Hematopoietic multipotent progenitor cell treated with erythropoietin and hydrocortisone succinate and interleukin-3 and kit ligand, for 8 days (in vitro differentiated cells): Measurements from ENCODE around the gene TACC2.
A peak's percentile ranks its signal among the peaks of the same experiment; 100 is the strongest.

Experiments
- DNase-seq: peaks from one replicate; pipeline ENCODE4 v3.0.0-alpha.2; 2015

Gene TACC2

DNA sequence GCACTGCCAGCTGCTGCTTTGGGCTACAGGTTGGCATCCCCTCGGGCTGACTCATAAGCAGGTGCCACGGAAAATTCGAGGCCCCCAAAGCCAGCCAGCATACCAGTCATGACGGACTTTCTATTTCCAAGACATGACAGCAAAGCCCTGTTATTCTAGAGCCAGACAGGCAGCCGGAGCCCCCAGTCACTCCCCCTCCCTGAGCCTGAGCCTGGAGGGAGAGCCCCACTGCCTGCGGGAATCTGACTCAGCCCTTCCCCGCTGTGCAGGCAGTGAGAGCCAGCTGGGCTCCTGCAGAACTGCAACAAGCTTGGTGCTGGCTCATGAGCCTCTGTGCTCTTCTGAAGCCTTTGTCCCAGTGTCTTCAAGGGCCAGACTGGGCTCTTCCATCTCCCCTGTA, 297.9 kb downstream of the TACC2 start:
- DNase-seq: no peak

DNA sequence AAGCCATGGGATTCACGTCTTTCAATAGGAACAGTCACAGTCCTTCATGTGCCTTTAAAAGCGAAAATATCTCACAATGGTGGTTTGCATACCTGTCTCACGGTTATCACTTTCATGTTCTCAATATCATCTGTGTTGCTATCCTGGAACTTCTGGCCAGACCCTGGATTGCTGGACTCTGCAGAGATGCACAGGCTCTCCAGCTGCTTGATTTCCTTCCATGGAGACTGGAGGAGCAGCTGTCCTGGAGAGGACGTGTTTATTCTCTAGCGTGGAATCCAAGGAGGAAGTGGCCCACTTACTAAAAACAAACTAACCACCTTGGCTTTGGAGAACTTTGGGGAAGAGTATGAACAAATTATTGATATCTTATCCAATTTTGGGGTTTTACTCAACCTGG, 298.6 kb downstream of the TACC2 start:
- no peak for DNase-seq

GRCh38 chr10:122288262-122288661, 299.3 kb downstream of the TACC2 start:
- no peak for DNase-seq

GRCh38 chr10:122288917-122289316, 300.0 kb downstream of the TACC2 start:
- DNase-seq: no peak

GRCh38 chr10:122290334-122290733, 301.4 kb downstream of the TACC2 start:
- no peak for DNase-seq

GRCh38 chr10:122290833-122291532, 302.0 kb downstream of the TACC2 start:
- no peak for DNase-seq

- DNase-seq: no peak
Observed at GRCh38 chr10:122291739-122292138, 302.8 kb downstream of the TACC2 start.

DNA sequence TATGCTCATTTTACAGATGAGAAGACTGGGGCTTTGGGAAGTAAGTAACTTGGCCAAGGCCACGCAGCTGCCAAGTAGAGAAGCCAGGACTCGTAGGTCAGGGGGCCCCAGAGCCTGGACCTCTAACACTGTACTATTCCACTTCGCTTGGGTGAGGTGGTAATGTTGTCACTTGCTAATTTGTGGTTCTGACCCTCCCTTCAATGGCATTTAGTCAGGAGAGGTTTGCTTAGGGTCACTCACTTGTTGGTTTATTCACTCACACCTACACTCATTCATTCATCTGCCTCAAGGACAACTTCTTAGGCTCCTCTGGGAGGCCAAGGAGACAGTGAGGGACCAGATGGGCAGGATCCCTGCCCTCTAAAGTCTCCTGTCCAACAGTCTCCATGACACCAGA, 303.4 kb downstream of the TACC2 start:
- no peak for DNase-seq

DNA sequence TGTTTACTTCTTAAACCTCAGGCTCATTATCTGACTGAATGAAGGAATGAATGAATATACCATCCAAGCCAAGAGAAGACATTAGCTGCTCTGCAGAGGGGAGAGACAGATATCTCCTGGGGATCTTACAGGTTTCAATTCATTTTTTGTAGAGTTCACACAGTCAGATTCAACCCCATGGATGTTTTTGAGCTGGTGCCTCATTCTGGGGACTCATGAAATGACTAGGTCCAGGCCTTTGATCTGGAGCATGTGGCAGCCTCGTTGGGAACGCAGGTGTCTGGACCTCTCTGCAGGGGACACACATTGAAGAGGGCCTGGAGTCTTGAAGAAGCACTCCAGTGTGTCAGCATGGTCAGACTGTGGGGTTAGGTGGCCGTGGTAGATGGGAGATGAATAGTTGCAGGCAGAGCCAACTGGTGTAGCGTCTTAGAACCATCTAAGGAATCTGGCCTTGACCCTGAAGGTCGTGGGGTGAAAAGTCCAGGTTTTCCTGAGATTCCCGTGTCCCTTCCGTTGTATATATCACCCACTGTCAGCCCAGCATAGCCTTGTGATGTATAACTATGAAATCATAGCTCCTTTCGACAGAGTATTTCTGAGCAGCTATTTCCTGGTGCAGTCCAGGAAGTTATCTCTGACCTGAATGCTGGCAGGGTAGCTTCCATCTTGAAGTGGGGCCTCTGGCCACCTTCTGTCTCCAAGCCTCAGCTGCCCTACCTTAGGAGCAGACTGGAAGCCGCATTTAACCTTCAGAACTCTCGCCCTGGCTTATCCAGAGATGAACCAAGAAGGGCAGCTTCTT, 304.4 kb downstream of the TACC2 start:
- DNase-seq: no peak

- no peak for DNase-seq
Observed at GRCh38 chr10:122293961-122294380, 305.0 kb downstream of the TACC2 start.

GRCh38 chr10:122294511-122295450, 305.8 kb downstream of the TACC2 start:
- no peak for DNase-seq

- DNase-seq: no peak
Observed at GRCh38 chr10:122295451-122295809, 306.5 kb downstream of the TACC2 start.

- no peak for DNase-seq
Observed at GRCh38 chr10:122296363-122297120, 307.6 kb downstream of the TACC2 start.

GRCh38 chr10:122297583-122297982, 308.6 kb downstream of the TACC2 start:
- DNase-seq: no peak

DNA sequence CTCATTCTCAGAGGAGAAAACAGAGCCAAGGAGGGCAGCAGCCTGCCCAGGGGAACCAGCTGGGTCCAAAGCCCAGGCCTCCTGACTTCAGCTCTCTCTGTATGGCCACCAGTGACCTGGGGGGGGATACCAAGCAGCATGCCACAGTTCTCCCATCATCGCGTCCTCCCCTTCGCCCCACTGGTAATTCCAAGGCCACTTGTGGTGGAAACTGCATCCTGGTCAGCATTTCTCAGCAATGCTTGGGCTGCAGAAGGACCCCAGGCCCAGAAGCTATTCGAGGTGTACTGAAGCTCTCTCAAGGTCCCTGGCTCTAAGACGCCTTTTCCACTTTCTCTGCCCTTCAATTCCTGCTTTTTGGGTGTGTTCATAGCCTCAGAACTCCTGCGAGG, 309.2 kb downstream of the TACC2 start:
- no peak for DNase-seq

GRCh38 chr10:122298598-122299301, 309.8 kb downstream of the TACC2 start:
- DNase-seq: peak; percentile 64

- DNase-seq: no peak
Observed at GRCh38 chr10:122299423-122300075, 310.6 kb downstream of the TACC2 start.

- DNase-seq: no peak
Observed at GRCh38 chr10:122301055-122301810, 312.3 kb downstream of the TACC2 start.

DNA sequence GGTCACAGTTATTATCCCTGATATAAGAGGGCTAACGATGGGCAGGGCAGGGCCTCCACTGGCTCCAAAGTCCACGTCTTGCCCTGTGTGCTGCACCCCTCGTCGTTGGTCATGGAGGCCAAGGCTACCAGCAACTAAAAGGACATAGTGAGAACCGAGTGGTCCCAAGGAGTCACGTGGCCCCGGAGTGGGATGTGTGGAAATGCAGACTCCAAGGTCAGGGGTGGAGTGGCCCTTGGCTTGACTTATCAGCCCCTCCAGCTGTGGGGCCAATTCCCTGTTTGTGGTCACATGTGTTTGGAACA, 312.8 kb downstream of the TACC2 start:
- DNase-seq: no peak

DNA sequence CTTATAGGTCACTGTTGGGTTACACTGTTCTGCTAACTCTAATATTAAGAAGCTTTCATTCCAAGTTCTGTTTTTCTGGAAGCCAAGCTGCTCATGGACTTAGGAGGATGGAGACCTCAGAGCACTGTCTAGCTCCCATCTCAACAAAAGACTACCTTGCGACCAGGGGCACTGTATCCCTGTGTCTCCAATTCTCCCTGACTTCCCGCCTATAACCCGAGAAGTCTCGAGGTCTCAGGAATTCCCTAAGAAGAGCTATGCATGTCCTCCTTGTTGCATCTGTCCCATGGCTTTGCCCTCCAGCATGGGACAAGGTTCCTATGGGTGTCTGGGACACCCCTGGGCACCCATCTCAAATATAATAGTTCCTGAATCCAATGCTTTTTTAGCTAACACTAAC, 313.4 kb downstream of the TACC2 start:
- no peak for DNase-seq
